SK-N-MC (cell line): Measurements from ENCODE around the gene FBXW10B.
"Not testable (repeated sequence)": the region's sequence is repeated elsewhere in the genome, so short reads cannot be mapped to it uniquely, and the experiment has no call there.

Experiments
- DNase-seq: peaks from one replicate; pipeline ENCODE4 v3.0.0-alpha.2; 2011; ENCODE audit warnings: low read depth, low spot score
- H3K27ac ChIP-seq: fragments of 200-600 bp; sonication (generic); 2 replicates; pipeline ENCODE4 v1.5.1; 2016; ENCODE audit warnings: mixed run types
- H3K36me3 ChIP-seq: fragments of 200-600 bp; sonication (generic); 2 replicates; pipeline ENCODE4 v1.6.1; 2017; ENCODE audit warnings: antibody characterized with exemption, low read length, mixed read lengths; ENCODE audit not compliant: insufficient read depth
- H3K4me3 ChIP-seq: fragments of 200-600 bp; sonication (generic); 2 replicates; pipeline ENCODE4 v1.5.1; 2016
- H3K9ac ChIP-seq: fragments of 200-600 bp; sonication (generic); 2 replicates; pipeline ENCODE4 v1.8.0; 2017; ENCODE audit warnings: mixed run types, mixed read lengths; ENCODE audit not compliant: insufficient read length
- H3K9me3 ChIP-seq: fragments of 200-600 bp; sonication (generic); 2 replicates; pipeline ENCODE4 v1.6.1; 2017; ENCODE audit warnings: low read depth, mild to moderate bottlenecking, antibody characterized with exemption, low read length, moderate library complexity, mixed read lengths
- EZH2 ChIP-seq: fragments of 200-600 bp; sonication (generic); IDR thresholded peaks from one replicate; pipeline ENCODE4 v1.6.1; 2017; ENCODE audit warnings: antibody characterized with exemption
- FOXP2 ChIP-seq: optimal IDR thresholded peaks from 2 replicates; pipeline ENCODE3; 2011; ENCODE audit warnings: mild to moderate bottlenecking, moderate library complexity; ENCODE audit not compliant: insufficient read depth; ENCODE audit errors: extremely low read length, control extremely low read depth
- POLR2AphosphoS5 ChIP-seq: IDR thresholded peaks from 2 replicates; pipeline ENCODE4 v1.6.1; 2012; ENCODE audit warnings: mild to moderate bottlenecking, low read depth, low read length, borderline replicate concordance

Gene FBXW10B

GRCh38 chr17:15619331-15620058 lies at the start of gene FBXW10B:
TSS of gene FBXW10B (minus strand) at chr17:15619704. CDS start at chr17:15619512, 192 bp downstream.
- H3K9me3 ChIP-seq, H3K9ac ChIP-seq, H3K4me3 ChIP-seq, DNase-seq, H3K36me3 ChIP-seq, H3K27ac ChIP-seq: not testable (repeated sequence)

DNA sequence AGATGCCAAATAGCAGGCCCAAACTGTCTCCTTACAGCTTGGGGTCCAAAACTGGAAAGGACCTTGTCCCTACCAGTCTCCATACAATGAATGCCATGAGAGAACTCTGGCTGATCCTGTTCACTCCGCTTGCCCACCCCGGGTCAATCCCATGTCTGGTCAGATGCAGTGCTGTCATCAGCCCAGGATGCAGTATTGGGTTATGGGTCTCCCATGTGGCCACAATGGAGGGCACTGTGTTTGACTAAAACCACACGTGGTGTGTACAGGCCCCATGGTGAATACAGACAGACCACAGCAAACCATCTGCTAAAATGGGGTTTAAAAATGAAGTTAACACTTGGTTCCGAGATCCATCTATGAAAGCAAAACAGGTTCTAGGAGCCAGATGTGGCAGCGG lies 44.2 kb upstream of the FBXW10B start:
- Histone ChIP-seq H3K36me3 (no peaks in the 10 kb centered on the region; the same call in 1 of the 2 replicates), H3K9me3 (no peaks in the 10 kb centered on the region), H3K27ac (no peak overlapping the region), H3K4me3 (no peak overlapping the region), H3K9ac (no peak overlapping the region)
- no peak for DNase-seq
- TF ChIP-seq EZH2 = no peak
- TF ChIP-seq POLR2AphosphoS5 = no peak
- TF ChIP-seq FOXP2 = no peak

- H3K36me3 ChIP-seq = no peaks in the 10 kb centered on the region; the same call in 1 of the 2 replicates
- H3K9me3 ChIP-seq = no peaks in the 10 kb centered on the region
- H3K27ac ChIP-seq = no peak overlapping the region
- no peak overlapping the region for H3K9ac ChIP-seq
- TF ChIP-seq EZH2 (no peak), POLR2AphosphoS5 (no peak), FOXP2 (no peak)
- no peak overlapping the region for H3K4me3 ChIP-seq
- no peak for DNase-seq
Observed at GRCh38 chr17:15663176-15663575, 43.7 kb upstream of the FBXW10B start.

GRCh38 chr17:15662681-15663080 lies 43.2 kb upstream of the FBXW10B start:
- TF ChIP-seq POLR2AphosphoS5 = no peak
- no peak for TF ChIP-seq FOXP2
- TF ChIP-seq EZH2 = no peak
- Histone ChIP-seq H3K4me3 (no peak overlapping the region), H3K9ac (no peak overlapping the region), H3K36me3 (no peaks in the 10 kb centered on the region; the same call in 1 of the 2 replicates), H3K27ac (no peak overlapping the region), H3K9me3 (no peaks in the 10 kb centered on the region)
- DNase-seq = no peak

DNA sequence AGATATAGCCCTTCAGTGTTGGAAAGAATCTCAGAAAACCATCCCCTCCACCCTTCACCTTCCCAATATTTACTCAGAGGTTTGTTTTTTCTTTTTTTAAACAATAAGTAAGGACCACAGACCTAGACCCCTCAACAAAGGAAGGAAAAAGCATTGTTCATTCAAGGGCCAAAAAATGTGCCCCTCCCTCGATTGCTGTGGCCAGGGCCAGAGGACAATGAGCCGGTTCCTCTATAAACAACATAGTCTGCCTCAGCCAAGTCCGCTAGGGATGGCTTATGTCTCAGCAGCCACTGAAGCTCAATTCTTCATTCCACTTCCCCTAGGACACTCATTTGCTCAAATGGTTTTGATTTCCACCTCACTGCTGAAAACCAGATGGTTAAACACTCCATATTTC lies 40.6 kb upstream of the FBXW10B start:
- TF ChIP-seq POLR2AphosphoS5 = no peak
- TF ChIP-seq EZH2 = no peak
- H3K9me3 ChIP-seq = no peaks in the 10 kb centered on the region
- no peak for DNase-seq
- no peaks in the 10 kb centered on the region; the same call in 1 of the 2 replicates for H3K36me3 ChIP-seq
- no peak overlapping the region for H3K9ac ChIP-seq
- H3K27ac ChIP-seq = no peak overlapping the region
- no peak overlapping the region for H3K4me3 ChIP-seq

DNA sequence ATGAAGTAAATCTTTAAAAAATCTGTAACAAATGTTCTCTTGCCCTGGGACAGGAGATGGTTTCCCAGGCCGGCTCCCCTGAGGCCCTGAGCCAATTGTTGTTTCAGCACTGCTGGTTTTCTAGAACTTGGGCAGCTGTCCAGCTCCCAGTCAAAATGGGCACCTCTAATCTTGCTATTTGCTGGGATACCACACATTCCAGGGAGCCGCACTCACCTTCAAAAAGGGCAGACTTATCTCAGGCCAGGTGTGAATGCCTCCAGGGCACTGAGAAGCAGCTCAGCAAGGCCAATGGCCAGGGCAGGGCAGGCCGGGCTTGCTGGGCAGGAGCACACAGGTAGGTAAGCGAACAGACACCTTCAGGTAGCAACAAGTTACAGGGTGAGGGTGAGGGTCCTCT lies 40.2 kb upstream of the FBXW10B start:
- H3K27ac ChIP-seq = no peak overlapping the region
- H3K9ac ChIP-seq = no peak overlapping the region
- no peak for TF ChIP-seq EZH2
- TF ChIP-seq FOXP2 = no peak
- TF ChIP-seq POLR2AphosphoS5 = no peak
- no peaks in the 10 kb centered on the region for H3K9me3 ChIP-seq
- DNase-seq = no peak
- no peak overlapping the region for H3K4me3 ChIP-seq
- H3K36me3 ChIP-seq = no peaks in the 10 kb centered on the region; the same call in 1 of the 2 replicates

- H3K4me3 ChIP-seq = no peak overlapping the region
- no peaks in the 10 kb centered on the region; the same call in 1 of the 2 replicates for H3K36me3 ChIP-seq
- DNase-seq = no peak
- TF ChIP-seq FOXP2 (no peak), EZH2 (no peak), POLR2AphosphoS5 (no peak)
- no peak overlapping the region for H3K27ac ChIP-seq
- no peak overlapping the region for H3K9ac ChIP-seq
- no peaks in the 10 kb centered on the region for H3K9me3 ChIP-seq
Observed at GRCh38 chr17:15659236-15659635, 39.7 kb upstream of the FBXW10B start.

DNA sequence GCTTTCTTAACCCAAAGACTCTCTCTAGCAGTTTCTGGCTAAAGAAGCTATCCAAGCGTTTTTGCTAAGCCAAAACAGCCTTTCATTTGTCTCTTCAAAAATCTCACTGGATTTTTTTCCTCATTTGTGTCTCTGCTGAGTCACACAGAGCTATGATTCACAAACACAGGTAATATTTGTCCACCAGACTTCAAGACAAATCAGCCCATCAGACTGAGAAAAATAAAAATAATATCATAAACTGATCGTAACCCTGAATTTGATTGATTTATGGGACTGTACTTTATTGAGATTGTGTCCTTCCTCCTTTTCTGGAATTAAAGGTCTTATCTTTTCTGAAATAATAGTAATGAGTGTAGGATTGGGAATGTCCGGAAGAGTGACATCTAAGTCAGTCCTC lies 38.8 kb upstream of the FBXW10B start:
- Histone ChIP-seq H3K36me3 (no peaks in the 10 kb centered on the region), H3K9me3 (no peaks in the 10 kb centered on the region), H3K4me3 (no peak overlapping the region), H3K27ac (no peak overlapping the region), H3K9ac (no peak overlapping the region)
- no peak for TF ChIP-seq EZH2
- no peak for TF ChIP-seq POLR2AphosphoS5
- no peak for TF ChIP-seq FOXP2
- DNase-seq = no peak

DNA sequence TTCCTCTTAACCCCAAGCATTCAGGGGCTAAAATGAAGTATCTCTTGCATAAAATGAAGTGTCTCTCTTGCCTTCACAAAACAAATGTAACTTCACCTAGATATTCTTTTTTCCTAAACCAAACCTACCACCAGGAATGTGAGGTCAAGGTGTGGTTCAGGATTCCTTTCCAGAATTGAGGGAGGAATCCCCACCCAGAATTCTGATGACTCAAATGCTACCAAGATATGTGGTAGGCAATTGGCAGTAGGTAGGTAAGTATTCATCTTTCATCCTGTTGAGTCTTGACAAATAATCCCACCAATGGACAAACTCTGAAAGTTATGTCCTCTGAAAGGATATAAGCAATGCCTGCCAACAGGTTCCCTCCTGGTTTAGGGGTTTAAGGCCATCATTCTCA lies 38.4 kb upstream of the FBXW10B start:
- Histone ChIP-seq H3K9me3 (no peaks in the 10 kb centered on the region), H3K4me3 (no peak overlapping the region), H3K27ac (no peak overlapping the region), H3K9ac (no peak overlapping the region), H3K36me3 (no peaks in the 10 kb centered on the region)
- TF ChIP-seq POLR2AphosphoS5 (no peak), FOXP2 (no peak), EZH2 (no peak)
- DNase-seq = no peak
